Spleen (tissue), 7 donors: Measurements from ENCODE around the gene MZF1.

ENCODE experiments used
- POLR2A ChIP-seq, 3 donors: fragments of 450-650 bp; IDR thresholded peaks; one replicate each; pipeline ENCODE4 v1.5.1; 2017; ENCODE audit warnings: antibody characterized with exemption in 3 of 3, mild to moderate bottlenecking in 1 of 3
- POLR2AphosphoS5 ChIP-seq, 3 donors: sonication (generic); formaldehyde crosslinking; IDR thresholded peaks; one replicate each; pipeline ENCODE4 v1.5.1; 2017; ENCODE audit warnings: antibody characterized with exemption in 3 of 3
- TF ChIP-seq, protein P1 (sequence below), 11 experiments: fragments of 200-600 bp in 7 of 11; fragments of 450-650 bp in 4 of 11; sonication (generic) in 4 of 11; IDR thresholded peaks in 8 of 11; conservative IDR thresholded peaks in 3 of 11; 1 replicate in 7 of 11; 2 replicates in 4 of 11; pipeline versions ENCODE4 v1.4.0 to v1.8.0; 2016 to 2021; ENCODE audit warnings: antibody characterized with exemption in 11 of 11, inconsistent platforms in 4 of 11, mild to moderate bottlenecking in 1 of 11
- donor health status: DM: no; HTN: no; CAD: no; lungs with moderate emphysema.
- donor health status: DM: no; HTN: no; CAD: no.
- donor health status: DM: no; HTN: no; CAD: no.

- TF ChIP-seq POLR2AphosphoS5 (IDR thresholded peaks at IDR 0.05) (peak in 2 of 3 donors; percentile 50 to 53), POLR2A (IDR thresholded peaks at IDR 0.05) (no peak)
- TF ChIP-seq, protein P1, sequence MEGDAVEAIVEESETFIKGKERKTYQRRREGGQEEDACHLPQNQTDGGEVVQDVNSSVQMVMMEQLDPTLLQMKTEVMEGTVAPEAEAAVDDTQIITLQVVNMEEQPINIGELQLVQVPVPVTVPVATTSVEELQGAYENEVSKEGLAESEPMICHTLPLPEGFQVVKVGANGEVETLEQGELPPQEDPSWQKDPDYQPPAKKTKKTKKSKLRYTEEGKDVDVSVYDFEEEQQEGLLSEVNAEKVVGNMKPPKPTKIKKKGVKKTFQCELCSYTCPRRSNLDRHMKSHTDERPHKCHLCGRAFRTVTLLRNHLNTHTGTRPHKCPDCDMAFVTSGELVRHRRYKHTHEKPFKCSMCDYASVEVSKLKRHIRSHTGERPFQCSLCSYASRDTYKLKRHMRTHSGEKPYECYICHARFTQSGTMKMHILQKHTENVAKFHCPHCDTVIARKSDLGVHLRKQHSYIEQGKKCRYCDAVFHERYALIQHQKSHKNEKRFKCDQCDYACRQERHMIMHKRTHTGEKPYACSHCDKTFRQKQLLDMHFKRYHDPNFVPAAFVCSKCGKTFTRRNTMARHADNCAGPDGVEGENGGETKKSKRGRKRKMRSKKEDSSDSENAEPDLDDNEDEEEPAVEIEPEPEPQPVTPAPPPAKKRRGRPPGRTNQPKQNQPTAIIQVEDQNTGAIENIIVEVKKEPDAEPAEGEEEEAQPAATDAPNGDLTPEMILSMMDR (IDR thresholded peaks at IDR 0.05 in 8 of 11, conservative IDR thresholded peaks at IDR 0.05 in 3 of 11): no peak
These were observed 21.3 kb downstream of the MZF1 start for GRCh38 chr19:58551577-58552471.
